ENCODE measurements around the gene SLC9A7.

GRCh38 chrX:46782034-46782433, 23.1 kb upstream of the SLC9A7 start:
- no peak for TF ChIP-seq CTCF (IDR thresholded peaks at IDR 0.05)
- no peak for TF ChIP-seq POLR2A (IDR thresholded peaks at IDR 0.05; ENCODE audit: low read depth)
- TF ChIP-seq EP300 (IDR thresholded peaks at IDR 0.05) = no peak
